Stimulated activated CD4-positive, alpha-beta T cell treated with anti-CD3 and anti-CD28 coated beads, Interleukin-2, amount 100 ng/mL, for 24 hours (primary cell): ENCODE data around the gene LSR.
A peak's percentile ranks its signal among the peaks of the same experiment; 100 is the strongest.
"Not testable (repeated sequence)": the region's sequence is repeated elsewhere in the genome, so short reads cannot be mapped to it uniquely, and the experiment has no call there.

Source experiments
- DNase-seq, 2 donors: peaks; one replicate each; pipeline ENCODE4 v3.0.0-alpha.2; 2020

The LSR gene

GRCh38 chr19:35220315-35220921 is 28.4 kb upstream of the LSR start:
- no peak for DNase-seq

DNA sequence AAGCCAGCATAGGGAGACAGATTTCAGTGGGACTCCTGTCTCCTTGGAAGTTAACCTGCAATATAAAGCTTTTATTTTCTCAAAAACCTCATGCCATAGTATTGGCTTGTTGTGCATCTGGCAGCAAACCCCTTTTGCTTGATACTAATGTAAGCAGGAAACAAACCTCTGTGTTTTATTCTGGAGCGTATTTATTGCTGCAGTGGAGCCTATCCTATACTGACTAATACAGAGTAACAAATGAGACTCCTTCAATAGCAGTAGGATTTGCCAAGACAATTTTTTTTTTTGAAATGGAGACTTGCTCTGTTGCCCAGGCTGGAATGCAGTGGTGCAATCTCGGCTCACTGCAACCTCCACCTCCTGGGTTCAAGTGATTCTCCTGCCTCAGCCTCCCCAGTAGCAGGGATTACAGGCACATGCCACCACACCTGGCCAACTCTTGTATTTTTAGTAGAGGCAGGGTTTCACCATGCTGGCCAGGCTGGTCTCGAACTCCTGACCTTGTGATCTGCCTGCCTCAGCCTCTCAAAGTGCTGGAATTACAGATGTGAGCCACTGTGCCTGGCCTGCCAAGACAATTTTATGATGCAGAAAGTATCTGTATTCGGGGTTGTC is 27.7 kb upstream of the LSR start:
- DNase-seq, result not testable (repeated sequence)

DNA sequence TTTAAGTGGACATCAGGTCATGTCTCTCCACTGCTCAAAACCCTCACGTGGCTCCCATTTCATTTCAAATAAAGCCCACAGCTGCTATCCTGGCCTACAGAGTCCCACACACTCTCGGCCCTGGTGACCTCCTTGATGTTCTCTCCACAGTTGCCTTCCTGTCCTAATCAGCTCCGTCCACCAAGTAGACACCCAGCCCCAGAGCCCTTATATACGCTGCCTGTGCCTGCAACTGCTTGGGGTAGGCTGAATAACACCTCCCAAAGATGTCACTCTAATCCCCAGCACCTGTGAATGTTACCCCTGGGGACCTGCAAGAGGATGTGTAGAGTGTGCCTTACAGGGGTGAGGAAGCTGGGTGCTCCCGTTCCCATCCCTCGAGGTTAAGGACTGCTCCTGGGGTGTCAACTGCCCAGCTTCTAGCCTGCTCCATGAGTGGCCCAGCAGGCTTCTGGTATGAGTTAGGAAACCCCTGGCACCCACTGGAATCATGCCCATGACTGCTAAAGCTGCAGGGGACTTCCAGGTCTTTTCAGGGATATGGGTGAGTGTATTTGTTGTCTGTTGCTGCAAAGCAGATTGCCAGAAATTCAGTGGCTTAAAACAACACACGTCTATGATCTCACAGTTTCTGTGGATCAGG is 26.3 kb upstream of the LSR start:
- DNase-seq, result no peak

- no peak for DNase-seq
Observed at GRCh38 chr19:35223084-35223790, 25.6 kb upstream of the LSR start.

DNA sequence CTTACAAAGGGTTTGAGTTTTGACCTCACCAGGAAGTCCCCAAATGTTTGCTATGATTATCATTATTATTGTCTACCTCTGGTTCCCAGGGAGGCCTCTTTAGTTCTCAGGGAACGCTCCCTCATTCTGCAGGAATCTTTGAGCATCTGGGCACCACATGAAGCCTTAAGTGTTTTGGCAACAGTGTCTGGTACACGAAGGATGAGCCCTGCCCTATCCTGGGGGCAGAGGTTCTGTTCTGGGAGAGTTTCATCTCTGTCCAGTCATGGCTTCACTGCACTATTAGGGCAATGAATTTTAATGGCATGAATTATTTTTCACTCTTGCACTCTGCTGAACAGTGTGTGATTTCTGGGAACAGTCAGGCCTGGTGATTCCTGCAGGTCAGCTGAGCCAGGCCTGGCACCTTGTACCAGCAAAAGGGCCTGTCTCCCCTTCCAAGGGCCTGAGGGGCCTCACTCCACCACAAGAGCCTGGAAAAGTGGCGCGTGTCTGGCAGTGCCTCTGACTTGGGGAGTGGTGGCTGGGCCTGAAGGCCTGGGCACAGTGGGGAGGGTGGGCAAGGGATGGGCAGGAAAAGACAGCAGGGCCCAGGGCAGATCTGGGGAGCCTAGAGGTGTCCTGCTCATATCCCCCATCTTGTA is 24.8 kb upstream of the LSR start:
- DNase-seq, result no peak

DNA sequence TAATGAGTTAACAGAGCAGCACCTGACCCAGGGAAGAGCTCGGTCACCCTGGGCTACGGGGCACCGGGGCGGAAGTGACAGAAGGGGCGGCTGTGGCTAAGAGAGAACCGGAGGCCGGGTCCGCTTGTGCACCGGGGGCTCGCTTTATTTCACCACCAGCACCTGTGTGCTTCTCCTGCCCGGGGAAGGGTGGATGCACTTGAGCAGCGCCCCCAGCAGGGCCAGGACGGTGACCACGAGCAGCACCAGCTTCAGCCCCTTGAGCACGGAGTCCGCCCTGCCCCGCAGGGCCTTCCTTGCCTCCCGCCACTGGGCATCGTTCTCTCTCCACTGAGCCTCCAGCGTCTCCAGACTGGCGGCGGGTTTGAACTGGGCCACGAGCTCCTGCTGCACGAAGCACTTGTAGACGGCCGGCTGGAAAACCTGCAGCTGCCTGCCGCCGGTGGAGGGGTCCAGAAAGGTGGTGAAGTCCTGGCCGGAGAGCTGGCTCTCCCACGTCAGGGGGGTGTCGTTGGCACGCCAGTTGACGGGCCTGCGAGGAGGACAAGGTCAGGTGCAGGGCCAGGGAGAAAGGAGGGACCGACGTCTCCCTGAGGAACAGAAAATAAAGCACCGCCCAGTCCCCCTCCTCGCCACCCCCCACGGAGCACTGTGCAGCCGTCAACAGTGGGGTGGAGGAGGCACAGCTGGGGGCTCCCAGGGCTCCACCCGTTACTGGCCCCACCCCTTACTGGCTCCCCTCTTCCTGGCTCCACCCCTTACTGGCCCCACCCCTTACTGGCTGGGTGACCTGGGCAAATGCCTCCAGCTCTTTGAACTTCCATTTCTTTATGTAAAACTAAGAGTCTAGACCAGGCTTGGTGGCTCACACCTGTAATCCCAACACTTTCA is 23.9 kb upstream of the LSR start:
- DNase-seq, result no peak

DNA sequence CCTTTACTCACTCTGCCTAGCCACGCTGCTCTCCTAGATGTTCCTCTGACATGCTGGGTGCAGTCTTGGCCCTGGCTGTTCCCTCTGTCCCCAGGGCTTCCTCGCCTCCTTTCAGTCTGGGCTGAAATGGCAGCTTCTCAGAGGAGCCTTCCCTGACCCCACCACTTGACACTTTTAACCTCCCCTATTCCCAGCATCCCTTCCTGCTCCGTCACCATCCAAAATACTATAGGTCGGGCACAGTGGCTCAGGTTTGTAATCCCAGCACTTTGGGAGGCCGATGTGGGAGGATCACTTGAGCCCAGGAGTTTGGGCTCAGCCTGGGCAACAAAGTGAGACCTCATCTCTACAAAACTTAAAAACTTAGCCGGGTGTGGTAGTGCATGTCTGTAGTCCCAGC is 22.9 kb upstream of the LSR start:
- DNase-seq, result no peak

GRCh38 chr19:35226748-35227147 is 22.1 kb upstream of the LSR start:
- no peak for DNase-seq

DNA sequence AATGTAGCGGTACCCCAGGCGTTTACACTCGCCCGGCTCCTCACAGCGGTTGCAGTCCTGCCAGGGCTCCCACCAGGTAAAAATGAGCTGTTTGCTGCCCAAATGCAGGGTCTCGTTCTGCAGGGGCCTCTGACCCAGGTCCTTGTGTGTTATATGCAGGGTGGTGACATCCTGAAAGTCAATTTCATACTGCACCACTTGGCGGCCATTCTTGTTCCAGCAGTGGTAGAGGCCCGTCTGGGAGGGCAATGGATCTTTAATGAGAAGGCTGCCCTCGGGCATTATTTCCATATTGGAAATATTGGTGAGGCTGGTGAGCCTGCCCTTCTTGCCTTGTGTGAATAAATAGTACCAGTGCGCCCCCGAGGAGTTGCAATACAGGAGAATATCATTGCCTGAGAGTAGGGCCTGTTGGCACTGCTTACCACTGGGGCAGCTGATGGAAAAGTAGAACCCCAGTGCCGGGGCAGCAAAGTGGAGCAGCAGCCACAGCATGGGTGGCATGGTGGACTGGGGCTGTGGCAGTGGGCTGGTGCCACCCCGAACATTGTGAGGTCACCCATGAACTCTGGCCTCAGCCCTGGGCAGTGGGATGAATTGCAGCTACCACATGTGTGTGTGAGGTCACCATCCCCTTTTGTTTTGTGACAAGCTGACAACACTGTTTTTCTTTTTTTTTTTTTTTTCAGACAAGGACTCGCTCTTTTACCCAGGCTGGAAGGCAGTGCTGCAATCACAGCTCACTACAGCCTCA is 20.4 kb upstream of the LSR start, which contains the start of gene FAM187B:
Gene FAM187B (minus strand): TSS at position 563 of the 754 bp plus-strand sequence. CDS start 59 bp downstream, at position 504.
- DNase-seq, result no peak

GRCh38 chr19:35229601-35230000 is 19.2 kb upstream of the LSR start:
- no peak for DNase-seq

- no peak for DNase-seq
Observed at GRCh38 chr19:35231956-35232645, 16.7 kb upstream of the LSR start.

DNA sequence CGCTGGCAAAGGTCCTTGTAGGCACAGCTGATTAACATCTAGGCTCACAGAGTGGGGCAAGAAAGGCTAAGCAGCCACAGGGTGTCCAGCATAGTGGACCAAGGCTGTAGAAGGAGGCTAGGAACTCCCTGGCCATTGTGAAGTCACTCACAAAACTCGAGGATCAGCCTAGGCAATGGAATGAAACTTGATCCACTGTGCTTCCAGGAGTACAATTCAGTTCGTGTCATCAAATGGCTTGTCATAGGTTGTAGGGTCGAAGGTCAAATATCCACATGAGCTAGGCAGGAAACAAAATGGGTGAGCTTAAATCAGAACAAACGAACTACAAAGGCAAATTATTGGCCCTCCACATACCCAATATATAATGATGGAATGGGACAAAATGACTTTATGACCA is 15.9 kb upstream of the LSR start:
- DNase-seq, result no peak

GRCh38 chr19:35236638-35237400 is 12.0 kb upstream of the LSR start:
- DNase-seq, result no peak

GRCh38 chr19:35239597-35239996 is 9.2 kb upstream of the LSR start:
- DNase-seq, result not testable (repeated sequence)

DNA sequence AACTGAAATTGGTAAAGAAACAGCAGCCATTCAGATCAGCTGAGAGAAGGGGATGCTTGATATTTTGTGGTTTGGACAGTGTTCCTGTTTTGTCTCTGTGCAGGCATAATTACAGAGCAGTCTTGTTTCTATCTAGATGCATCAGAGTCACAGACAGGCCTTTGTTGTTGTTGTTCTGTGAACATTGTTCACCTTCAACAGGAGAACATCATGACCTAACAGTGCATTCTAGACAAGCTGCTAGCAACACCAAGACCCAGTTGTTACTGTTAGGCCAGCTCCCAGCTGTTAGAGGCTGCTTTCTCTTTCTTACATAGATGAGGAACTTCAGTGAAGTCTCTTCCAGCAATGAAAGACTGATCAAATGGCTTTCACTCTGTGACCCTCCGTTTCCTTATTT is 8.5 kb upstream of the LSR start:
- DNase-seq, result no peak

DNA sequence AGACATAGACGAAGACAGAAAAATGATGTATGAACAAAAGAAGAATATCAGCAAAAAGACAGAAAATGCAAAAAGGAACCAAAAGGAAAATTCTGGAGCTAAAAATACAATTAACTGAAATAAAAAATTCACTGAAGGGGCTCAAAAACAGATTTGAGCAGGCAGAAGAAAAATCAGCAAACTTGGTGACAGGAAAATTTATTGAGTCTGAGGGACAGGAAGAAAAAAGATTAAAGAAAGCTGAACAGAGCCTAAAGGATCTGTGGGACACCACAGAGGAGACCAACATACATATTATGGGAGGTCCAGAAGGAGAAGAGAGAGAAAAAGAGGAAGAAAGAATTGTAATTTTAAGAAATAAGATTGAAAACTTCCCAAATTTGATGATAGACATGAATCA is 7.4 kb upstream of the LSR start:
- no peak for DNase-seq

GRCh38 chr19:35246466-35247092 is 2.2 kb upstream of the LSR start:
- DNase-seq, result no peak

DNA sequence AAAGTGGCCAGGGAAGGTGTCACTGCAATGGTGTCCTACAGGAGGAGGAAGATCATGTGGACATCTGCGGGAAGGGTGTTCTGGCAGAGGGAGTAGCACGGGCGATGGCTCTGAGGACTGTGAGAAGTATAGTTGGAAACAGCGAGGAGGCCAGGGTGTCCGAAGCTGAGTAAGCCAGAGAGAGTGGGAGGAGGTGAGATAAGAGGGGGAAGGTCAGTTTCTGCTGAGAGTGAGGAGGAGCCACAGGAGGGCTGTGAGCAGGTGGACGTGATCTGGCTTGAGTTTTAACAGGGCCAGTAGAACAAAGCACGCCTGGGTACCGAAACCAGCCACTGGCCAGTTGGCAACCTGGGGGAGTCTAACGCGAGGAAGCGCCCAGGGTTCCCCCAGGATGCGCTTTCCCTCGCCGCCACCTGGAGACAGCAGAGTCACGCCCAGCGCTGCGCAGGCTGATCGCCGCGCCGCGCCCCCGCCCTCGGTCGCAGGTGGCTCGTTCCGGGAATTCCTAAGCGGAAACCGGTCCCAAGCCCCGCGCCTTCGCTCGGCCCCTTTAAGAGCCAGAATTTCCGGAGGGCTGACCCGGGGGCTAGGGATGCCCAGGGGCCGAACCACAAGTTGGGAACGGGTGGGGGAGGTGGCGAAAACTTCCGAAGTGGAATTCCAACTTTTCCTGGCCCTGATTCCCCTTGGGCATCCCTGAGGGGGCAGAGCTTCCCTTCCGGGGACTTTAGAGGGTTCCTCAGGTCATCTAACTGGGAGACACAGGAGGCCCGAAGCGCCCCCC is 1.1 kb upstream of the LSR start:
- DNase-seq, result peak; percentile 63 to 70
